ACC112 (cell line): Measurements from ENCODE around the gene SLC13A3.

Experiments
- H2AFZ ChIP-seq: fragments of 200-600 bp; sonication (generic); one replicate; pipeline ENCODE4 v1.6.0; 2017; ENCODE audit warnings: antibody characterized with exemption, low read length; ENCODE audit not compliant: unreplicated experiment
- H3K27ac ChIP-seq: fragments of 200-600 bp; sonication (generic); 2 replicates; pipeline ENCODE4 v1.5.1; 2014; ENCODE audit warnings: low read depth, mild to moderate bottlenecking, antibody characterized with exemption, low read length, moderate library complexity
- H3K27me3 ChIP-seq: fragments of 200-600 bp; sonication (generic); 2 replicates; pipeline ENCODE4 v1.6.1; 2014; ENCODE audit warnings: mild to moderate bottlenecking, antibody characterized with exemption, low read length, moderate library complexity, mixed read lengths; ENCODE audit not compliant: insufficient read depth
- H3K36me3 ChIP-seq: fragments of 200-600 bp; sonication (generic); 2 replicates; pipeline ENCODE4 v1.6.1; 2016; ENCODE audit warnings: mild to moderate bottlenecking, antibody characterized with exemption, low read length, moderate library complexity, mixed read lengths; ENCODE audit not compliant: insufficient read depth
- H3K4me1 ChIP-seq: fragments of 200-600 bp; sonication (generic); one replicate; pipeline ENCODE4 v1.6.1; 2016; ENCODE audit warnings: low read length, mixed read lengths; ENCODE audit not compliant: insufficient read depth, unreplicated experiment, control insufficient read depth
- H3K4me3 ChIP-seq: fragments of 200-600 bp; sonication (generic); 2 replicates; pipeline ENCODE4 v1.5.1; 2014; ENCODE audit warnings: mild to moderate bottlenecking, low read depth, low read length
- H3K79me2 ChIP-seq: fragments of 200-600 bp; sonication (generic); one replicate; pipeline ENCODE4 v1.6.0; 2016; ENCODE audit warnings: low read length; ENCODE audit not compliant: control insufficient read depth, unreplicated experiment, insufficient read depth

SLC13A3 gene

DNA sequence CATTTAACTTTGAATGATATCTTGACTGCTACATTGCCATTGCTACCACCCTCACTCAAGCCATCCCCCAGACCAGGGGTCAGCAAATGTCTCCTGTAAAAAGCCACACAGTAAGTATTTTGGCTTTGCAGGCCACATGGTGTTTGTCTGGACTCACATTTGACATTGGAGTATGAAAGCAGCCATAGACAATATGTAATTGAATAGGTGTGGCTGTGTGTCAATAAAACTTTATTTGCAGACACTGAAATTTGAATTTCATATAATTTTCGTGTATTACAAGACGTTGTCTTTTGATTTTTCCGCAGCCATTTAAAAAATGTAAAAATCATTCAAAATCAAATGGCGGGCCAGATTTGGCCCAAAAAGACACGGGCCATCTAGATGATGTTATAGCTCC, 64.5 kb downstream of the SLC13A3 start:
- no peaks in the 10 kb centered on the region for H3K79me2 ChIP-seq
- no peak overlapping the region for H3K27ac ChIP-seq
- H3K4me1 ChIP-seq = no peaks in the 10 kb centered on the region
- H3K27me3 ChIP-seq = peaks cover 38% of the 10 kb centered on the region
- no peak overlapping the region for H3K4me3 ChIP-seq
- H2AFZ ChIP-seq = no peak overlapping the region
- no peaks in the 10 kb centered on the region for H3K36me3 ChIP-seq

DNA sequence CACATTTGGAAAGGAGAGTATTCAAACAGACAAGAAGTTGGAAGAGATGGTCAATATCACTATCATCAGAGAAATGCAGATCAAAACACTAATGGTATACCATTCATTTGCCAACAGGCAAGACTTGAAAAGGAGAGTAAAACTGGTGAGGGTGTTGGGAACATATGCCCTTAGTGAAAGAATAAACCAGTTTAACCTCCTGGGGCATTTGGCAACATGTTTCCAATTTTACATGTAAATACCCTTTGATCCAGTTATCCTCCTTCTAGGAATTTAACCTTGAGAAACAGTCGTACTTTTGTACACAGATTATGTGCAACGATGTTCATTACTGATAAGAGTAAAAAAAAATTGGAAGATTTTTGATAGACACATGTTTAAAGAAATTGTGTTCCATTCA, 66.8 kb downstream of the SLC13A3 start:
- no peak overlapping the region for H2AFZ ChIP-seq
- no peak overlapping the region for H3K4me3 ChIP-seq
- peaks cover 29% of the 10 kb centered on the region for H3K27me3 ChIP-seq
- no peaks in the 10 kb centered on the region for H3K4me1 ChIP-seq
- H3K36me3 ChIP-seq = no peaks in the 10 kb centered on the region
- no peak overlapping the region for H3K27ac ChIP-seq
- no peaks in the 10 kb centered on the region for H3K79me2 ChIP-seq

DNA sequence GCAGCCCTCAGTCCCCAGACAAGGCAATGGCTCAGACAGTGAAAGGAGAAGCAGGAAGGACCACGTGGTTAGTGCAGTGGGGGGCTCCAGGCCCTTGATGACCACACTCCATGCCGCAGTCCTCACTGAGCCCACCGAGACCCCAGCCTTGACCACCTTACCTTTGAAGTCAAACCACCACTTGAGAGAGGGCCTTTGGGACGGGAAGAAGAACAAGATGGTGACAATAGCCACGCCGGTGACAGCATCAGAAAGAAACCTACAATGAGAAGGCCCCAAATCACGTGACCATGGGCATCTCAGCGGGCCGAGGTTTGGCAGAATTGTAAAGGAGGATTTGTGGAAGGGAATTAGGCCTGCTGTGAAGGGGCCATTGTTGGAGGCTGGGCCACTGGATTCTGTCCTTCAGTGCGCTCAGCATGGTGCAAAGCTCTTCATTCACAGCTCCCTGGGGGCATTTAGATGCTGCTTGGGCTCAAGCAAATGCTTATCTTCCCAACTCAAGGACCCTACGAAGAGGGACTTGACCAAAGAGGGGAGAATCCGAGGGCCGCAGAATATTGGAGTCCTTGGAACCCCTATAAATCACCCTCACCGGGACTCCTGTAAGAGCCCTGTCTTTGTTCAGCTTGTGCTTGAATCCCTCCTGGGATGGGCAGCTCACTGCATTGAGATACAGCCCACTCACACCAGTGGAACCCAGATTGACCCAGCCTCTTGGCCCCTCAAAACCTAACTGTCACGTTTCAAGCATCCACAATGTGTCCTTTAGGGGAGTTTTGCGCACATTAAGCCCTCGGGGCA, 67.6 kb downstream of the SLC13A3 start:
- Histone ChIP-seq H3K27ac (no peak overlapping the region), H2AFZ (no peak overlapping the region), H3K79me2 (no peaks in the 10 kb centered on the region), H3K27me3 (peaks cover 24% of the 10 kb centered on the region), H3K36me3 (no peaks in the 10 kb centered on the region), H3K4me1 (no peaks in the 10 kb centered on the region), H3K4me3 (no peak overlapping the region)

DNA sequence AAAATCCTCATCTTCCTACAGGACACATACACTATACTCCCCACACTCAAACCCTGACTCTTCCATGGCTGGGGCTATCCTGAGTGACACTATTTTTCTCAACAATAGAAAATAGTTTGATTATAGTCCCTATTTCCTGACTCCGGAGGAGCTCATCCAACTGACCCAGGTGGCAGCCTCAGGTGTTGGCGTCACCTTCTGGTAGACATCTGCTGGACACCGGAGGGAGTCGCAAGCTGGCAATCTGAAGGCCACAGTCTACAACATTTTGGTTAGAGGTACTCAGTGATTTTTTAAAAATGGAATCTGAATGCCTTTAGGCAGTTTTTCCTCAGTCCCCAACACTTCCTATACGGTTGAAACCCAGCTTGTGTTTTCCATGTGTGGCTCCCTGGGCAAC, 68.6 kb downstream of the SLC13A3 start:
- no peak overlapping the region for H3K27ac ChIP-seq
- no peak overlapping the region for H2AFZ ChIP-seq
- H3K4me3 ChIP-seq = no peak overlapping the region
- H3K4me1 ChIP-seq = no peaks in the 10 kb centered on the region
- H3K36me3 ChIP-seq = no peaks in the 10 kb centered on the region
- H3K27me3 ChIP-seq = peaks cover 22% of the 10 kb centered on the region
- H3K79me2 ChIP-seq = no peaks in the 10 kb centered on the region

DNA sequence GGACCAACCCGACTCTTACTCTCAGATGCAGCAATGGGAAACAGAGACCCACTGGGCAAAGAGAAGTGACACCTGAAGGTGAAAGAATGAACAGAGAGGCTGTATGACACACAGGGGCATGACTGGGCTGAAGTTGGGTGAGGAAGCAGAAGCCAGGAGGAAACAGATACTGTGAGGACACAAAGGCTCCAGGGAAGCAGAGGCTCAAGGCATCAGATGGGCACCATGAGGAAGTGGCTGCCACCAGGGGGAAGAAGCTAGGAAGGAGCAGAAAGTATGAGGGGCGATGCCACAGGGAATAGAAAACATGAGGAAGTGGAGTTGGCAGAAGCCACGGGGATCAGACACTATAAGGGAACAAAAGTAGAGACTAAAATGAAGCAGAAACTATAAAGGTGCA, 69.9 kb downstream of the SLC13A3 start:
- H3K4me1 ChIP-seq = no peaks in the 10 kb centered on the region
- no peak overlapping the region for H3K4me3 ChIP-seq
- H3K27ac ChIP-seq = no peak overlapping the region
- no peaks in the 10 kb centered on the region for H3K79me2 ChIP-seq
- no peak overlapping the region for H2AFZ ChIP-seq
- H3K36me3 ChIP-seq = no peaks in the 10 kb centered on the region
- peaks cover 19% of the 10 kb centered on the region for H3K27me3 ChIP-seq

DNA sequence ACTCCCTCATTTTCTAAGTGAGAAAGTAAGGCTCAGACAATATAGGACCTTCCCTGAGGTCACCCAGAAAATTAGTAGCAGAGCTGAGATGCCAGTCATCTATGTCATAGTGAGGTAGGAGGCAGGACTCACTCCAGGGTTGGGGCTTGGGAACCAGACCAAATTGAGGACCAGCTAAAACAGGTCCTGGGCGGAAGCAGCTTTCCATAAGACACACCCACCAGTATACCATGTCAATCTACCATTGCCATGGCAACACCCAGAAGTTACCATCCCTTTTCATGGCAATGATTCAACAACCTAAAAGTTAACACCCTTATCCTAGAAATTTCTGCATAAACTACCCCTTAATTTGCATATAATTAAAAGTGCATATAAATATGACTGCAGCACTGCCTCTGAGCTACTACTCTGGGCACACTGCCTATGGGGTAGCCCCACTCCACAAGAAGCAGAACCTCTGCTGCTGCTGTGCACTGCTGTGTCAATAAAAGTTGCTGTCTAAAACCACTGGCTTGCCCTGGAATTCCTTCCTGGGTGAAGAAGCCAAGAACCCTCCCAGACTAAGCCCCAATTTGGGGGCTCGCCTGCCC, 70.5 kb downstream of the SLC13A3 start:
- H3K27ac ChIP-seq = no peak overlapping the region
- no peaks in the 10 kb centered on the region for H3K4me1 ChIP-seq
- H2AFZ ChIP-seq = no peak overlapping the region
- H3K27me3 ChIP-seq = peaks cover 19% of the 10 kb centered on the region
- no peaks in the 10 kb centered on the region for H3K36me3 ChIP-seq
- no peak overlapping the region for H3K4me3 ChIP-seq
- H3K79me2 ChIP-seq = no peaks in the 10 kb centered on the region

DNA sequence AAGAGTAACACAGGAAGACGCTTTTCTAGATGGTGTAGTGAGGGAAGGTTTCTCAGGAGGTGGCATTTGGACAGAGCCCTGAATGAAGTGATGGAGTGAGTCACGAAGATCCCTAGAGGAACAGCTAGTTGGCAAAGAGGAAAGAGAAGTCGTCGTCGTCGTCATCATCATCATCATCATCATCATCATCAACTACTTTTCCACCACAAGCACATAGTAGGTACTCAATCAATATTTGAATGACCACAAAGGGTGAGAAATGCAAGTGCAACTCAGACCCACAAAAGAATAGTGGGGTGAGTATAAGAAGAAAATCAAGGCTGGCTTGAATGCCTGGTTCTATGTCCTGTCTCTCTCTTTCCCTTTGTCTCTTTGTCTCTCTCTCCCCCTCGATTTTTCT, 72.5 kb downstream of the SLC13A3 start:
- H2AFZ ChIP-seq = no peak overlapping the region
- no peak overlapping the region for H3K4me3 ChIP-seq
- H3K36me3 ChIP-seq = no peaks in the 10 kb centered on the region
- H3K27me3 ChIP-seq = peaks cover 14% of the 10 kb centered on the region
- H3K27ac ChIP-seq = no peak overlapping the region
- H3K4me1 ChIP-seq = no peaks in the 10 kb centered on the region
- no peaks in the 10 kb centered on the region for H3K79me2 ChIP-seq

DNA sequence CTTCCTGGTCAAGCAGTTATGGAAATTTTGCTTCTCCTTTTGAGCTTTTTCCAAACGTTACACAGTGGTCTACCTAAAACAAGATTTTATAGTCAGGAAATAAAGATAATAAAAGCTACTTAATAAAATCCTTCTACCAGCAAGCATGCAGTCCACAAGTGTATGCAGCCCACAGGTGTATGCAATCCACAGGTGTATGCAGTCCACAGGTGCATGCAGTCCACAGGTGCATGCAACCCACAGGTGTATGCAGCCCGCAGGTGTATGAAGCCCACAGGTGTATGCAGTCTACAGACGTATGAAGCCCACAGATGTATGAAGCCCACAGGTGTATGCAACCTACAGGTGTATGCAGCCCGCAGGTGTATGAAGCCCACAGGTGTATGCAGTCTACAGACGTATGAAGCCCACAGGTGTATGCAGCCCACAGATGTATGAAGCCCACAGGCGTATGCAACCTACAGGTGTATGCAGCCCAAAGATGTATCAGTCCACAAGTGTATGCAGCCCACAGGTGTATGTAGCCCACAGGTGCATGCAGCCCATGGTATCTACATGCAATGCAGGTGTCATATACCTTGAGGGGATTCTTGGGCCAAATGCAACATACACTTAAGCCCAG, 74.4 kb downstream of the SLC13A3 start:
- Histone ChIP-seq H3K27ac (no peak overlapping the region), H3K36me3 (no peaks in the 10 kb centered on the region), H3K79me2 (no peaks in the 10 kb centered on the region), H2AFZ (no peak overlapping the region), H3K4me3 (no peak overlapping the region), H3K27me3 (peaks cover 18% of the 10 kb centered on the region), H3K4me1 (no peaks in the 10 kb centered on the region)

DNA sequence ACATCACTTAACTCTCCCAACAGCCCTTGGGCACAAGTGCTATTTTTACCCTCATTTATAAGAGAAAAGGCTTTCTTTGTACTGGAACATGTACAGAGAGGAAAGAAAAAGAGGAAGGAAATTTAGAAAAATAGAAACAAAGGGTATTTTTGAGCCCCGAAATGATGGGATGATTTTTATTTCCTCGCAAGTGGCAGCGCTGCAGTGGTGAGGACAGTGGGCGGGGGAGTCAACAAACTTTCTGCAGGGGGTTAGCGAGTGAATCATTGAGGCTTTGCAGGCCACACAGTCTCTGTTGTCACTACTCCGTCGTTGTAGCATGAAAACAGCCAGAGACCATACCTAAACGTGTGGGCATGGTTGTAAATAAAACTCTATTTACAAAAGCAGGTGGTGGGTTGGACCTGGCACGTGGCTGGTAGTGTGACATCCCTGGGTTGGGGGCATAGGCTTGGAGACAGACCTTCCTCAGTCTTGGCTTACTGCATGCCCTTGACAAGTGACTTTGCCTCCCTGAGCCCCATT, 75.3 kb downstream of the SLC13A3 start:
- H3K4me1 ChIP-seq = no peaks in the 10 kb centered on the region
- H2AFZ ChIP-seq = no peak overlapping the region
- H3K27ac ChIP-seq = no peak overlapping the region
- H3K79me2 ChIP-seq = no peaks in the 10 kb centered on the region
- no peaks in the 10 kb centered on the region for H3K36me3 ChIP-seq
- H3K27me3 ChIP-seq = peaks cover 20% of the 10 kb centered on the region
- H3K4me3 ChIP-seq = no peak overlapping the region

DNA sequence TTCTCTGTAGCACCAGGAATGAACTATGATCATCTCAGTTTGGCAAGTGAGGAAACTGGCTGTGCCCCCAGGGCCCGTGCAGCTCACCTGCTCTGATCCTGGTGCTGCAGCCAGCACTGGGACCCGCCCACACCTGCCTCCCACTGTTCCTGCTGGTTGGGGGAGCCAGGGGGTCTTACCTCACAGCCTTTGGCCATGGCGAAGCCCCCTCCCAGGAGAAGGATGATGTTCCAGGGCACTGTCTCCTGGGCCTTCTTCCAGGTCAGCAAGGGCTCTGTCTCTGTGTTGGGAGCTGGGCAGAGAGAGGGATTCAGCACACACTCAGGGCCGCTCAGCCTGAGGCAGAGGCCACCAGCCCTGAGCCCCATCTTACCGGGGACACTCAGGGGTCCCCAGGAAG, 75.9 kb downstream of the SLC13A3 start:
- no peaks in the 10 kb centered on the region for H3K36me3 ChIP-seq
- no peak overlapping the region for H2AFZ ChIP-seq
- H3K4me1 ChIP-seq = no peaks in the 10 kb centered on the region
- H3K4me3 ChIP-seq = no peak overlapping the region
- H3K79me2 ChIP-seq = no peaks in the 10 kb centered on the region
- no peak overlapping the region for H3K27ac ChIP-seq
- peaks cover 26% of the 10 kb centered on the region for H3K27me3 ChIP-seq
